K562 (cell line): ENCODE measurements around the gene EPOP. TPM values are rescaled to one million over a fixed set of nuclear protein-coding genes. Genes with fewer than 3 reads are reported as not detected.

Source experiments
- CCNT2 ChIP-seq: IDR thresholded peaks from 2 replicates; pipeline ENCODE4 v1.6.1; 2011; ENCODE audit warnings: borderline replicate concordance, low read depth, mild to moderate bottlenecking, moderate library complexity, mixed read lengths, low read length; ENCODE audit not compliant: insufficient read length; ENCODE audit errors: extremely low read depth
- CREBBP ChIP-seq: IDR thresholded peaks from one replicate; pipeline ENCODE4 v1.6.1; 2012; ENCODE audit warnings: low read depth, mild to moderate bottlenecking, control low read depth, inconsistent platforms, low read length
- EZH2 ChIP-seq: IDR thresholded peaks from 2 replicates; pipeline ENCODE4 v1.6.1; 2012; ENCODE audit warnings: low read depth, mild to moderate bottlenecking, inconsistent platforms, low read length, borderline replicate concordance
- FOXJ3 ChIP-seq: sonication (generic); formaldehyde crosslinking; IDR thresholded peaks from 2 replicates; pipeline ENCODE4 v1.4.0; 2020; ENCODE audit warnings: mild to moderate bottlenecking, missing genetic modification reagents
- GTF2E2 ChIP-seq: fragments of 200-800 bp; sonication (Bioruptor generic); IDR thresholded peaks from 2 replicates; pipeline ENCODE4 v1.6.1; 2016; ENCODE audit warnings: missing genetic modification characterization, missing compliant biosample characterization
- HMBOX1 ChIP-seq: sonication (generic); IDR thresholded peaks from 2 replicates; pipeline ENCODE4 v1.6.1; 2016
- KLF13 ChIP-seq: fragments of 450-650 bp; IDR thresholded peaks from 2 replicates; pipeline ENCODE4 v1.6.1; 2016; ENCODE audit warnings: missing genetic modification characterization, low read depth, mild to moderate bottlenecking, missing compliant biosample characterization, moderate library complexity, borderline replicate concordance
- MGA ChIP-seq: fragments of 450-650 bp; IDR thresholded peaks from 2 replicates; pipeline ENCODE4 v1.6.1; 2016; ENCODE audit warnings: mild to moderate bottlenecking, moderate library complexity
- POLR2G ChIP-seq: fragments of 200-400 bp; formaldehyde crosslinking; IDR thresholded peaks from 2 replicates; pipeline ENCODE4 v1.6.1; 2017; ENCODE audit warnings: low read depth, mild to moderate bottlenecking, antibody characterized with exemption, low read length, moderate library complexity
- SAFB ChIP-seq: fragments of 200-400 bp; formaldehyde crosslinking; IDR thresholded peaks from 2 replicates; pipeline ENCODE4 v1.6.1; 2017; ENCODE audit warnings: low read depth, low read length, borderline replicate concordance
- SMARCE1 ChIP-seq: fragments of 450-650 bp; IDR thresholded peaks from 2 replicates; pipeline ENCODE4 v1.7.1; 2016; ENCODE audit warnings: mild to moderate bottlenecking
- SREBF2 ChIP-seq: sonication (generic); formaldehyde crosslinking; IDR thresholded peaks from 2 replicates; pipeline ENCODE4 v1.4.0; 2020; ENCODE audit warnings: mild to moderate bottlenecking, missing genetic modification reagents
- ZFX ChIP-seq: sonication (generic); formaldehyde crosslinking; IDR thresholded peaks from 2 replicates; pipeline ENCODE4 v1.8.0; 2022; ENCODE audit warnings: mild to moderate bottlenecking, missing genetic modification reagents, moderate library complexity
- ZKSCAN8 ChIP-seq: fragments of 200-800 bp; sonication (Bioruptor generic); IDR thresholded peaks from 2 replicates; pipeline ENCODE4 v1.6.1; 2016; ENCODE audit warnings: missing genetic modification characterization, missing compliant biosample characterization
- ZNF24 ChIP-seq: fragments of 450-650 bp; IDR thresholded peaks from 2 replicates; pipeline ENCODE4 v1.6.1; 2016
- polyA plus RNA-seq, 8 experiments: library from polyadenylated mRNA; depleted of rRNA in 4 of 8; stranded (reverse) in 5 of 8; unstranded in 3 of 8; fragments of >200 nt; fragmentation: Nextera tagmentation in 2 of 8; fragmentation: Illumina TruSeq in 1 of 8; extraction: Ambion mirVana in 2 of 8; extraction: Trizol in 1 of 8; gene quantifications; 2 replicates each; pipeline versions ENCODE4 v1.2.1 to v1.2.3, GENCODE V29; 2011 to 2014; ENCODE audit warnings: inconsistent platforms in 1 of 8, missing spikeins in 1 of 8
- total RNA-seq, 7 experiments: library from RNA; depleted of rRNA in 6 of 7; stranded (reverse); fragments of >200 nt in 6 of 7; fragmentation: Illumina TruSeq in 2 of 7; extraction: Trizol in 2 of 7; gene quantifications; 2 replicates each; pipeline versions ENCODE4 v1.2.1 to v1.2.3, GENCODE V29; 2011 to 2021; ENCODE audit warnings: low replicate concordance in 1 of 7

EPOP gene
- total and polyA plus RNA-seq, 9 of the 15 experiments (the other 6 are each of a cell fraction or from before 2014, with no cell fraction given) = 0.41 to 10.6 (median 4.6) TPM

- TF ChIP-seq MGA (peak; percentile 76), FOXJ3 (CRISPR knock-in tag) (no peak), KLF13 (tag) (no peak; the same call in 1 of the 2 replicates), GTF2E2 (tag) (peak; percentile 55; the same call in 1 of the 2 replicates), CREBBP (no peak), ZKSCAN8 (peak; percentile 30; the same call in 1 of the 2 replicates), EZH2 (no peak), ZNF24 (no peak), CCNT2 (peak; percentile 49), SMARCE1 (no peak), POLR2G (peak; percentile 79), SREBF2 (0 out of 2 replicates have a peak, but pooled peaks have one; percentile 86), SAFB (peak; percentile 66; the same call in 1 of the 2 replicates), ZFX (CRISPR knock-in tag) (peak; percentile 40), HMBOX1 (0 out of 2 replicates have a peak, but pooled peaks have one; percentile 36)
Observed at GRCh38 chr17:38703742-38704605, 29.2 kb upstream of the EPOP start (continued).
